ENCODE results near the gene ZDHHC14.

Gene ZDHHC14

GRCh38 chr6:157493173-157493572 is 112.2 kb downstream of the ZDHHC14 start:
- DNase-seq (ENCODE audit: low read depth) = no peak

- DNase-seq (ENCODE audit: low read depth) = no peak
These were observed 112.6 kb downstream of the ZDHHC14 start for GRCh38 chr6:157493576-157493975.

DNA sequence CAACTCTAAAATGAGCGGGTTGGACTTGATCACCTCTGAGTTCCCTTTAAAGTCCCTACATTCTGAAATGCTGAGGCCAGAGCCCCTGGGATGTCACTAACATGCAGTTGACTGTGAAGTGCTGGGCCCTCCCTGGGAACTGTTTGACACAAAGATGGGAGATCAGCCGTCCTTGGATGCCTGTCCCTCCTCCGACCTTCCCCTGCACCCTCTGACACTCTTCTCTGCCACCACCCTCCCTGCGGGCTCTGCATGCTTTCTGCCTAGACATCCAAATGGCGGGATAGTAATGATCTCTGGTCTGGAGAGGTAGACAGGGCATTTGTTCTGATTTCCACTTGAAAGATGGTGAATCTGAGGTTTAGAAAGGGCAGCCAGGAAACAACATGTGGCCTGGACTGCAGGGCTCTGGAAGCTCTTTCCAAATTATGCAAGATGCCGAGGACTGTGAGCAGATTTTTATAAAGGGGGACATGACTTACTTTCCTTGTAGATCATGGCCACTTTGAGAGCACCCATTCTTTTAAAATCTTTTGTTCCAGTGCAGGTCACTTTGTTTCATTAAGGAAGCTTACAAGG is 113.2 kb downstream of the ZDHHC14 start:
- no peak for DNase-seq (ENCODE audit: low read depth)

- no peak for DNase-seq (ENCODE audit: low read depth)
These were observed 115.6 kb downstream of the ZDHHC14 start for GRCh38 chr6:157496534-157497095.

DNA sequence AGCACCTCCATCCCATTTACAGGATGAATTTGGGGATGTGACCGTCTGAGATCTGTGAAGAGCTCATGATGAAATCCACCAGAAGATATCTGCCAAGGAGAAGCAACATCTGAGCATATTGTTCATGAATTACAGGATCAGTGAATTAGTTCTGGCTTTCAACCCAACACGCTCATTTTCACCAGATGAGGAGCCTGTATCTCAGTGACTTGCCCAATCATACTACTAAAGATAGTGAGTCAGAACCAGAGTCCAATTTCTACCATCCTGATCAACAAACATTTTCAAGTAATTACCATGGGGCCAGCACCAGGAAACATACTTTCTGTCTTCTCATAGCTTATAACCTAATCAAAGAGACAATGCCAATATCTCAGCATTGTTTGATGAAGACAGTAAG is 116.6 kb downstream of the ZDHHC14 start:
- no peak for DNase-seq (ENCODE audit: low read depth)

DNA sequence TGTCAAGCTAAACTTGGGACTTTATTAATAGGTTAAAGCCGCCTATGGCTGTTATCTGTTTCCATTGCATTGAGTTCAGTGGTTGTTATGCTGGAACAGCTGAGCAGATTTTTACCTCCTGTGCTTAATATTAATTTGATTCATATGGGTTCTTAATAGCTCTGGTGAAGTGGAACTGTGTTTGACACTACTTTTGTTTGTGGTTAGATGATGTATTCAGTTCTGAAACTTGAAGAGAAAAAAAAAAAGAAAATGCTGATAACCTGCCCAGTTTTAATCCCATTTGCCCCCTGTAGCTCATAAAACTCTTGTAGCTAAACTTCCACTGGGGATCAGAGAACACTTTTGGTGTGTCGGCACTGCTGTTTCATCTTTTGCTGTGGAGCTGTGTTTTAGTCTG is 117.8 kb downstream of the ZDHHC14 start:
- DNase-seq (ENCODE audit: low read depth) = no peak

DNA sequence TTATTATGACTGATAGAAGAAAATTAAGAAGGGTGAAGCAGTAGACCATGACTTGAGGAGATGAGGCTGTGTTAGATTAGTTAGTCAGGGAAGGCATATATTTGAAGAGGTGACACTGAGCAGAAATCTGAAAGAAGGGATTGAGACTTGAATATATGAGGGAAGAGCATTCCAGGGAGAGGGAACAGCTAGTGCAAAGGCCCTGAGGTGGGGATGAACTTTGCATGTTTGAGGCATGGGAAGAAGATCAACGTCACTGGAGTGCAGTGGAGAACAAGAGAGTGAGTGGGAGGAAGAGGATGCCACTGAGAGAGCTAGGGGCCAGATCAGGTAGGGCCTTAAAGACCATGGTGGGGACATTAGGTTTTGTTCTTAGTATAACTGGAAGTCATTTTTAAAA is 119.0 kb downstream of the ZDHHC14 start:
- no peak for DNase-seq (ENCODE audit: low read depth)

- DNase-seq (ENCODE audit: low read depth) = no peak
These were observed 122.2 kb downstream of the ZDHHC14 start for GRCh38 chr6:157503018-157503747.

DNA sequence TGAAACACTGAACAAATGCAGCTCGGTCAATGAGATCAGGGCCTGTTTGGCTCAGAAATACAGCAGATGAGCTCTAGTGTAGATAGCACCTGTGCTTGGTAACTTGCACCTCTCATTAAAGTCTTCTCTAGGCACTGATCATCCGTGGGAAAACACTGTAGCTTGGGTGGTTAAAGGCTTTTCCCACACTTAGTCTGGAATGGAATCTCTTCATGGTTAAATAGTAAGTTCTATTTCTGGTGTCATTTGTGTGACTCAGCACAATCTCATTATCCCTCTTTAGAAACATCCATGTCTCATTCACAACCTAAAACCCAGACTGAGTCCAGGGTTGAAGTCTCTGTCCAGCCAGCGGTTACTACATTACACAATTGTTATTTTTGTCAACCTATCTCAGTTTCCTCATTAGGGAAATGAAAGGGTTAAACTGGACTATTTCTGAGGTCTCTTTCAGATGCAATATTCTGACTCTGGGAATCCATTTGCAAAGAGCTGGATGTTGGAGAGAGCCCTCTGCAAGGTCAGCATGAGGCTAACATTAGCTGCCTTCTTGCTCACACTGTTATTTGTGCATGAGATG is 125.0 kb downstream of the ZDHHC14 start:
- no peak for DNase-seq (ENCODE audit: low read depth)

GRCh38 chr6:157510323-157511188 is 129.6 kb downstream of the ZDHHC14 start:
- DNase-seq (ENCODE audit: low read depth) = no peak

DNA sequence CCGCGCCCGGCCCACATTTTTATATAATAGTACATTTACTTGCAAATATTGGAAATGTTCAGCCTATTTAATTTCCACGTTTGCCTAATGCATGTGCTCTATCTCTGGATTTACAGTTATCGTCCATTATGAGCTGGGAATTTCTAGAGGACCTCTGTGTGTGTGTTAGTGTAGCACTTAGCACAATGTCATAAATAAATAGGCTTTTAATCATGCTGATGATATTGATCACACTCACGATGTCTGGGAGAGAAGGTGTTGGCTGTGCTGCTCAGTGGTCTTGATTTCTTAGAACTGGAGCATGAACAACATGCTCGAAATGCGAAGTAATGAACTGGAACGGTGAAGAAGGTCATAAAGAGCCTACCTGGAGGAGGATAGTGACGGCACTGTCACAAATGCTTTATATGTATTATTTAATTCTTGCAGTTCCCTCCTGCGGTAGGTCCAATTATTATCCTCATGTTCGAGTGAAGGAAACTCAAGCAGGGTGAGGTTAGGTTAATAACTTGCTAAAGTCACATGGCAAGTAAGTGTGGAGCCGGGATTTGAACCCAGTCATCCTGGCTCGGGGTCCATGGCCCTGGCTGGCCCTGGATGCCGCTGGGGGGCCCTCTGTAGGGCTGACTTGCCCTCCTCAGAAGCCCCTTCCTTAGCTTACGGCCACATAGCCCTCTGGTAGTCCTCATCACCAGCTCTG is 130.8 kb downstream of the ZDHHC14 start:
- DNase-seq (ENCODE audit: low read depth) = no peak

DNA sequence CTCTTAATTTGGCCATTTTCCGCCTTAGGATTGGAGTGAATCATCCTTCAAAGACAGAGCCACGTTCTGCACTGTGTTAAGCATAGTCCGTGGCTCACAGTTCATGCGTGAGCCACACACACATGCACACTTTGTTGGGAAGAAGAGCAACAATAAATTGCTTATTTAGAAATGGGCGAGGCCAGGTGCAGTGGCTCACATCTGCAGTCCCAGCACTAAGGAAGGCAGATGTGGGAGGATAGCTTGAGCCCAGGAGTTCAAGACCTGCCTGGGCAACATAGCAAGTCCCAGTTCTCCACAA is 131.3 kb downstream of the ZDHHC14 start:
- DNase-seq (ENCODE audit: low read depth) = no peak

- no peak for DNase-seq (ENCODE audit: low read depth)
These were observed 132.1 kb downstream of the ZDHHC14 start for GRCh38 chr6:157513004-157513603.

DNA sequence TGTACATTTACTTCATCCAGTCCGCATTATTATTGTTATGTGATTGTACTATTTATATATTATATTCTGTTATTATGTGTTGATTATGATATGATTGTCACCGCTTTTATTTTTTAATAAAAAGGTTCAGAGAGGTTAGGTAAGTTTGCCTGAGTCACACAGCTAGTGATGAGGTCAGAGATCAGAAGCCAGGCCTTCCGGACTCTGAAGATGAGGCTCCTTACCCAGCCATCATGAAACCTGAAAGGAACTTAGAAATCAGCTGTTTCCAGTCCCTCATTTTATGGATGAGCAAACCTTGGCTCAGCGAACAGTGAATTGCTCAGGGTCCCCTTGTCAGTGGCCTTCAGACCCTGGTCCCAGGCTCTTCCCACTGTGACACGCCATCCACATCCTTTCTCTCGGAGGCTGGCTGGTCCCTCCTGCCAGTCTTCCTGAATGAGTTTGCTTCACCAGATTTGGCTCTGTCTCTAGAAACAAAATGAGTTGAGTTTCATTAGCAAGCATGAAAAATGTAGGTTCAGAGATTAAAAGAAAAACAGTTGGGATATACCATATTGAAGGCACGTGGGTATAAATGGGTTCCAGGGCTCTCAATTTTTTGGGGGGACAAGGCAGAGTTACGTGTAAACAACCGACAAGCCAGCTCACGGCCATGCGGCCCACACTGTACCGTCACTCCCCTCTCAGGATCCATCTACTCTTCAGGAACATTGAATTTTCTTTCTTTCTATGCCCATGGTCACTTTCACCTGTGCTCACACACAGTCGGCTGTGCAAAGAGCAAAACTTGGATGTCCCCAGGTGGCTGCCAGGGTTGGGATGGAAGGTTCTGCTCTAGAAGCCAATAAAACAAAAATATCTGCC is 132.9 kb downstream of the ZDHHC14 start:
- no peak for DNase-seq (ENCODE audit: low read depth)

- DNase-seq (ENCODE audit: low read depth) = no peak
These were observed 133.9 kb downstream of the ZDHHC14 start for GRCh38 chr6:157514659-157515496.

GRCh38 chr6:157516319-157517026 is 135.5 kb downstream of the ZDHHC14 start:
- no peak for DNase-seq (ENCODE audit: low read depth)

DNA sequence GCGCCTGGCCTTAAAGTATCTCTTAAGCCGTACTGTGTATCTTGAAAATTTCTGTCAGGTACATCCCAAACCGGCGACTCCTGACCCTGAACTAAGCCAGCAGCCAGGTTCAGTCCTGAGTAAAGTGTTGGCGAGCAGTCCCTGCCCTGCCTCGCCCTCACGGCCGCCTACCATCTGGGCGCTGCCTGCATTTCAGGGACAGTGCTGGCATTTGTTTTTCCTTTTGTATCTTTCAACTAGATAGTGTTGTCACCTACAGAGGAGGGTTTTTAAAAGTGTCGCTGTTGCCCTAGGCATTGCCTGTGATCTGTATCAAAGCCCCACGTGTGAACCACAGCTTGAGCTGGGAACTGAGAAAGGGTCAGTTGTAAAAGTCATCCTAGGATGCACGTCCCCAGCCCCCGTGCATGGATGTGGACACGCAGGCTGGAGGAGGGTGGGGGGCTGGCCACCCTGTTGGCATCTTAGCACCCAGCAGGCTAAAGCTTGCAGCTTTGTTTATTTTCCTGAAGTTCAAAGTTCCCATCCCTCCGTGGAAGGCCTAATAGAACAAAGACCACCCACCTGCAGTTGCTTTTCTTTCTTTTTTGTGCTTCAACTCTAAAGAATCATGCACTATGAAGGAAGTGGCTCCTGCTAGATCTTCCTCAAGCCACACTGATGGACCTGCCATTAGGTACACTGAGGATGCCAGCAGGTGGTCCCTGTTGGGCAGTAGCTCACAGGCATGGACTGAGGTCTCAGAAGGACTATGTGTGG is 136.8 kb downstream of the ZDHHC14 start:
- no peak for DNase-seq (ENCODE audit: low read depth)

Data from activated T-helper 9 cell treated with anti-CD3 and anti-CD28 coated beads, Interleukin-2, amount 50 U/mL, for 16 hours (primary cell).